Astrocyte (in vitro differentiated cells and primary cell): ENCODE results near the gene HTT-AS. TPM values are rescaled to one million over a fixed set of nuclear protein-coding genes. Genes with fewer than 3 reads are reported as not detected.

Experiments
- DNase-seq: peaks from one replicate; pipeline ENCODE4 v3.0.0-alpha.2; 2010; ENCODE audit warnings: low read depth
- FAIRE-seq: peaks from 2 replicates; lab custom pipeline; 2011; peaks lifted over from hg19 to GRCh38; lab: Jason Lieb, UNC
- H2AFZ ChIP-seq: 2 replicates; pipeline ENCODE4 v1.6.0; 2012; ENCODE audit warnings: low read depth, low read length, inconsistent platforms
- H3K27ac ChIP-seq: 2 replicates; pipeline ENCODE4 v1.5.1; 2011; ENCODE audit warnings: low read depth, low read length, inconsistent platforms
- H3K27me3 ChIP-seq: 2 replicates; pipeline ENCODE4 v1.6.0; 2011; ENCODE audit warnings: low read length, inconsistent platforms; ENCODE audit not compliant: insufficient read depth
- H3K36me3 ChIP-seq: 2 replicates; pipeline ENCODE4 v1.5.1; 2011; ENCODE audit warnings: low read length, inconsistent platforms; ENCODE audit not compliant: insufficient read depth
- H3K4me1 ChIP-seq: 2 replicates; pipeline ENCODE4 v1.5.1; 2011; ENCODE audit warnings: low read length, inconsistent platforms; ENCODE audit not compliant: insufficient read depth
- H3K4me2 ChIP-seq: 2 replicates; pipeline ENCODE4 v1.6.0; 2012; ENCODE audit warnings: low read length, inconsistent platforms
- H3K4me3 ChIP-seq: 2 replicates; pipeline ENCODE4 v1.5.1; 2011; ENCODE audit warnings: low read depth, mild to moderate bottlenecking, low read length, inconsistent platforms; ENCODE audit not compliant: insufficient read depth
- H3K79me2 ChIP-seq: 2 replicates; pipeline ENCODE4 v1.6.0; 2012; ENCODE audit warnings: mild to moderate bottlenecking, low read length, inconsistent platforms; ENCODE audit not compliant: insufficient read depth
- H3K9ac ChIP-seq: 2 replicates; pipeline ENCODE4 v1.6.0; 2012; ENCODE audit warnings: mild to moderate bottlenecking, low read length, inconsistent platforms
- H3K9me3 ChIP-seq: 2 replicates; pipeline ENCODE4 v1.5.1; 2012; ENCODE audit warnings: low read depth, mild to moderate bottlenecking, low read length, inconsistent platforms; ENCODE audit not compliant: insufficient read depth
- H4K20me1 ChIP-seq: 2 replicates; pipeline ENCODE4 v1.6.0; 2012; ENCODE audit warnings: low read length, inconsistent platforms; ENCODE audit not compliant: insufficient read depth
- H3K27ac Mint-ChIP-seq: one replicate; pipeline ENCODE4 v1.8.0; 2021; ENCODE audit warnings: mild to moderate bottlenecking, mixed read lengths; ENCODE audit not compliant: unreplicated experiment
- H3K27me3 Mint-ChIP-seq: one replicate; pipeline ENCODE4 v1.8.0; 2021; ENCODE audit warnings: low read depth, mixed read lengths; ENCODE audit not compliant: unreplicated experiment
- H3K36me3 Mint-ChIP-seq: one replicate; pipeline ENCODE4 v1.8.0; 2021; ENCODE audit warnings: low read depth, mixed read lengths; ENCODE audit not compliant: unreplicated experiment
- H3K4me1 Mint-ChIP-seq: one replicate; pipeline ENCODE4 v1.8.0; 2021; ENCODE audit warnings: low read depth, mixed read lengths; ENCODE audit not compliant: unreplicated experiment
- H3K4me3 Mint-ChIP-seq: one replicate; pipeline ENCODE4 v1.8.0; 2021; ENCODE audit warnings: mild to moderate bottlenecking, moderate library complexity, mixed read lengths; ENCODE audit not compliant: unreplicated experiment
- H3K9me3 Mint-ChIP-seq: one replicate; pipeline ENCODE4 v1.8.0; 2021; ENCODE audit warnings: mild to moderate bottlenecking, mixed read lengths; ENCODE audit not compliant: unreplicated experiment
- CTCF ChIP-seq: IDR thresholded peaks from 2 replicates; pipeline ENCODE4 v1.5.1; 2011; ENCODE audit warnings: low read depth, mild to moderate bottlenecking, inconsistent platforms, low read length, moderate library complexity; ENCODE audit not compliant: insufficient read depth
- EZH2 ChIP-seq: IDR thresholded peaks from 2 replicates; pipeline ENCODE4 v1.6.1; 2012; ENCODE audit warnings: mild to moderate bottlenecking, low read length, inconsistent platforms; ENCODE audit not compliant: insufficient read depth
- total RNA-seq: library from RNA; stranded (reverse); gene quantifications from 2 replicates; pipeline ENCODE4 v1.2.1, GENCODE V29; 2021

HTT-AS gene
- total RNA-seq, 1 donor from 2014 or later, result not detected

- H2AFZ ChIP-seq, result no peak overlapping the region
- H3K27ac ChIP-seq, result no peak overlapping the region
- Mint-ChIP-seq H3K4me3 (no peak overlapping the region), H3K36me3 (peaks cover 9% of the 10 kb centered on the region), H3K27me3 (no peaks in the 10 kb centered on the region), H3K4me1 (peaks cover 4% of the 10 kb centered on the region), H3K9me3 (no peaks in the 10 kb centered on the region), H3K27ac (no peak overlapping the region)
- DNase-seq (no peak), FAIRE-seq (no peak)
- H3K27me3 ChIP-seq, result no peaks in the 10 kb centered on the region
- TF ChIP-seq CTCF (no peak), EZH2 (no peak)
- H3K9ac ChIP-seq, result no peak overlapping the region
- peaks cover 67% of the 10 kb centered on the region for H3K79me2 ChIP-seq
- no peaks in the 10 kb centered on the region for H3K9me3 ChIP-seq
- no peak overlapping the region for H3K4me3 ChIP-seq
- no peaks in the 10 kb centered on the region for H3K4me1 ChIP-seq
- H3K4me2 ChIP-seq, result no peak overlapping the region
- peaks cover 19% of the 10 kb centered on the region for H3K36me3 ChIP-seq
- H4K20me1 ChIP-seq, result peaks cover 74% of the 10 kb centered on the region
Observed at GRCh38 chr4:3085948-3086670, 11.8 kb upstream of the HTT-AS start.

- no peak overlapping the region for H3K4me2 ChIP-seq
- peaks cover 8% of the 10 kb centered on the region for H3K36me3 Mint-ChIP-seq
- peaks cover 82% of the 10 kb centered on the region for H3K79me2 ChIP-seq
- H3K9me3 ChIP-seq, result no peaks in the 10 kb centered on the region
- DNase-seq (no peak), FAIRE-seq (no peak)
- no peak overlapping the region for H3K27ac ChIP-seq
- H3K27me3 ChIP-seq, result no peaks in the 10 kb centered on the region
- no peak overlapping the region for H2AFZ ChIP-seq
- no peak overlapping the region for H3K4me3 Mint-ChIP-seq
- TF ChIP-seq CTCF (no peak), EZH2 (no peak)
- H3K9ac ChIP-seq, result no peak overlapping the region
- H3K36me3 ChIP-seq, result peaks cover 12% of the 10 kb centered on the region
- no peak overlapping the region for H3K4me3 ChIP-seq
- peaks cover 4% of the 10 kb centered on the region for H3K4me1 Mint-ChIP-seq
- no peak overlapping the region for H3K27ac Mint-ChIP-seq
- H3K9me3 Mint-ChIP-seq, result no peaks in the 10 kb centered on the region
- no peaks in the 10 kb centered on the region for H3K27me3 Mint-ChIP-seq
- H3K4me1 ChIP-seq, result no peaks in the 10 kb centered on the region
- peaks cover 91% of the 10 kb centered on the region for H4K20me1 ChIP-seq
Observed at GRCh38 chr4:3083732-3084131, 9.4 kb upstream of the HTT-AS start.

- Mint-ChIP-seq H3K27ac (no peak overlapping the region), H3K9me3 (no peaks in the 10 kb centered on the region), H3K4me1 (peaks cover 4% of the 10 kb centered on the region), H3K4me3 (no peak overlapping the region), H3K36me3 (peaks cover 3% of the 10 kb centered on the region), H3K27me3 (no peaks in the 10 kb centered on the region)
- H3K27ac ChIP-seq, result no peak overlapping the region
- H3K27me3 ChIP-seq, result no peaks in the 10 kb centered on the region
- no peak overlapping the region for H2AFZ ChIP-seq
- H3K9ac ChIP-seq, result no peak overlapping the region
- DNase-seq, result no peak
- H3K9me3 ChIP-seq, result no peaks in the 10 kb centered on the region
- peaks cover 12% of the 10 kb centered on the region for H3K36me3 ChIP-seq
- no peak for TF ChIP-seq EZH2
- no peak for TF ChIP-seq CTCF
- no peak overlapping the region for H3K4me3 ChIP-seq
- peaks cover 92% of the 10 kb centered on the region for H4K20me1 ChIP-seq
- FAIRE-seq, result no peak
- H3K4me1 ChIP-seq, result no peaks in the 10 kb centered on the region
- H3K79me2 ChIP-seq, result peaks cover 89% of the 10 kb centered on the region
- H3K4me2 ChIP-seq, result no peak overlapping the region
Observed at GRCh38 chr4:3082925-3083515, 8.7 kb upstream of the HTT-AS start.
